Sigmoid colon (tissue), 4 donors: Measurements from ENCODE around the gene ST6GALNAC3.

ENCODE experiments used
- CTCF ChIP-seq, 4 experiments: fragments of 450-650 bp in 3 of 4; fragments of 200-600 bp in 1 of 4; IDR thresholded peaks; one replicate each; pipeline ENCODE4 v1.5.1; 2016 to 2019; ENCODE audit warnings: antibody characterized with exemption in 4 of 4, mild to moderate bottlenecking in 3 of 4, moderate library complexity in 2 of 4
- EP300 ChIP-seq, 4 donors: sonication (generic); formaldehyde crosslinking; IDR thresholded peaks; one replicate each; pipeline ENCODE4 v1.6.1; 2017; ENCODE audit warnings: antibody characterized with exemption in 4 of 4
- POLR2A ChIP-seq, 2 donors: fragments of 450-650 bp; IDR thresholded peaks; one replicate each; pipeline ENCODE4 v1.6.1; 2016; ENCODE audit warnings: antibody characterized with exemption in 2 of 2, mild to moderate bottlenecking in 2 of 2, moderate library complexity in 2 of 2
- POLR2AphosphoS5 ChIP-seq, 4 donors: sonication (generic); formaldehyde crosslinking; IDR thresholded peaks; one replicate each; pipeline ENCODE4 v1.6.1; 2017; ENCODE audit warnings: antibody characterized with exemption in 4 of 4

DNA sequence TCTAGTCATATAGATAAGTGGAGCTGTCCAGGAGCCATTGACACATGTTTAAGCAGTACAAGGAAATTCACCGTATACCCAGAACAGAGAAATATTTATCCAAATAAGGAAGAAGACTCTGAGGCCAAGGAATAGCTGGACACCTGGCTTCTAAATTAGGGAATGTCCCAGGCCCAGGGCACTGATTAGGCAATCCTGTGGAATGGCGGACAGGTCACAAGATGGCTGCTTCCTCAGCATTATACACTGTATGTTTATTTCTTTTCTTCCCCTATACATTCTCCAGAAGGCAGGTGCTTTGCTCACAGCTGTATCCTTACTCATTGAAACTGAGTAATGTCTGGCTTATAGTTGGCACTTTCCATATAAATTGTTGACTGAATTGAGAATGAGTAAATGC, 59.4 kb downstream of the ST6GALNAC3 start:
- TF ChIP-seq CTCF (IDR thresholded peaks at IDR 0.05) (no peak), EP300 (IDR thresholded peaks at IDR 0.05) (no peak), POLR2A (IDR thresholded peaks at IDR 0.05) (no peak), POLR2AphosphoS5 (IDR thresholded peaks at IDR 0.05) (no peak)
